ENCODE data around the gene SLC6A12.

The SLC6A12 gene

DNA sequence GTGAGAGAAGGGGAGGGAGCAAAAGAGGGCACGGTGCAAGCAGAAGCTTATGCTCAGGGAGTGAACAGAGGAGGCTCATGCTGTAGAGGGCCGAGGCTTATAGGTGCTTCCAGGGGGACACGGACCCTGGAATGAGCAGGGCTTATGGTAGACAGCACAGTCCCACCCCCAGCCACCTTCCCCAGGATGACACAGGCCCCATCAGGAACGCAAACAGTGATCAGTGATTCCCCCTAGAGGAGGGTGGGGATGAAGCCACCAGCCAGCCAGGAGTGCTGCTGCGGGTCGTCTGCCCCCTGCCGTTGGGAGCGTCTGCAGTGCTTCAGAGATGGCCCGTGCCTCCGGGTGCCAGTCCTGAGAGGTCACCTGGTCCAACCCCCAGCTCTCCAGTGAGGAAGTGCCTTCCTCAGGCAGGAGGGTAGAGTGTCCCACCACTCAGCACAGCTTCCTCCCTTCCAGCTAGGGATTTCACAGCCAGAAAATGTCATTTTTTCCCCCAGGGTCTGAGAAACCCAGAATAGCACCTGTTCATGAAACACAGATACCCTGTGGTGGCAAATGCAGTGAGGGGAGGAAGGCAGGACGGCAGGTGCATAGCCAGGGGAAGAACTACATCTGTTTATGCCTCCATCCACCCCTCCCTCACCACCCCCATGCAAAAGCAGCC is 60.7 kb downstream of the SLC6A12 start:
- no peak overlapping the region for H3K4me3 ChIP-seq (ENCODE audit: low read depth, low read length)
- no peak for DNase-seq (ENCODE audit: low read depth)

DNA sequence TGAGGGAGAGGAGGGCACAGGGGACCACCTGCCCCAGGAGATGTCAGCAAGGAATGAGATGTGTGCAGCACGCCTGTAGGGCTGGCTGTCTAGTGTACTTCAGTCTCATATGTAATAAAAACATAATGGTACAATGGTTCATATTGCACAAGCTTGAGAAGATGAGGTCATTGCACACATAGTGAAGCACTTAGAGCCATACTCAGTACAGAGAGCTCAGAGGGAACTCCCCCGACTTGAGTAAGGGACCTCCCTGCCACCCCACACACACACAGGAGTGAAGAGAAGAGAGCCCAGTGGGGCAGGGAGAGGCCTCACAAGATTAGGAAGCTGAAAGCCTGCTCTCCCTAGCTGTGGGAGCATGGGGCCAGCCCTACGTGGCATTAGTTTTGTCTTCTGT is 61.5 kb downstream of the SLC6A12 start:
- DNase-seq (ENCODE audit: low read depth): no peak
- H3K4me3 ChIP-seq (ENCODE audit: low read depth, low read length): no peak overlapping the region

DNA sequence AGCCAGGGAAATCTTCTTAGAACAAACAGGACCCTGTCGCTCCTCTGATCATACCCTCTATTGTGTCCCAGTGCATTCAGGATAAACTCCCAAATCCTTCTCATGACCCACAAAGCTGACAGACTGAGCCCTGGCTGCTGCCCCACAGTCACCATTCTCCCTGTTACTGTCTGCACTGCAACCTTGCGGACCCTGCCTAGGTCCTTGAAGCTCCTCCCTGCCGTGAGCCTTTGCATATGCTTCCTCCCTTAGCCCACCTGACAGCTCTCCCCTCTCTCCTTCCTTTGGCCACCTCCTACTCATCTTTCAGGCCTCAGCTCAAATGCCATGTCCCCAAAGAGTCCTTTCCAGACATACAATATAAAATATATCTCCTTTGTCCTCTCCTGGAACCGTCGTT is 62.4 kb downstream of the SLC6A12 start:
- no peak overlapping the region for H3K4me3 ChIP-seq (ENCODE audit: low read depth, low read length)
- DNase-seq (ENCODE audit: low read depth): no peak

DNA sequence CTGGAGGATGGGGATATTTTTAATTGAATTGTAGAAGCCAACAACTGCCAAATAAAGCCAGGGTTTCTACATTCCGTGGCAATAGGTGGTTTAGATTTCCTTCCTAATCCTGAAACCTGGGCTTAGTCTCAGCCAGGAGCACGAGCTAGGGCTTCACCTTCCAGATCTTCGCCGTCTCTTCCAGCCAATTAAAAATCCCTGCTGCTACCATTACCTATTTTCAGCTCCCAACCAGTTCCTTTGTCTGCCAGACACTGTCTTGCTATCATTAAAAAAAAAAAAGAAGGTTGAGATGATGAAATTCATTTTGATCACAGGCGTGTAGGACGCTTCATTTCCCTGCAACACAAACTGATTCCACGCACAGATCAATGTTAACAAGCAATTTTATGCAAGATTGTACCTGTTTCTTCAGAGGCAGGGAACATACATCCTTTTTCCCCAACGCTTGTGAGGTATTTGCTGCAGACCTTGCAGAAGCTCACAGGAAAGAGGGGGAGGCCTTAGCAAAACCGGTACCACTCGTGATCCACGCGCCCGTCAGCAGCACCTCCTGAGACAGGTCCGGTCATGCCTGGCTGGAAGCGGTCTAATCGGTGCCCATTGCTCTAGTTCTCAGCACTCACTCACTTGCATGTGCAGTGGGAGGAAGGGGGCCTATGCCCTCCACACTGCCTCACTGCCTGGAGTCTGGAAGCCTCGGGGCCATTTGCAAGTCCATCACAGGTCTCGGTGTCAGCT is 65.1 kb downstream of the SLC6A12 start:
- H3K4me3 ChIP-seq (ENCODE audit: low read depth, low read length): no peak overlapping the region
- no peak for DNase-seq (ENCODE audit: low read depth)

DNA sequence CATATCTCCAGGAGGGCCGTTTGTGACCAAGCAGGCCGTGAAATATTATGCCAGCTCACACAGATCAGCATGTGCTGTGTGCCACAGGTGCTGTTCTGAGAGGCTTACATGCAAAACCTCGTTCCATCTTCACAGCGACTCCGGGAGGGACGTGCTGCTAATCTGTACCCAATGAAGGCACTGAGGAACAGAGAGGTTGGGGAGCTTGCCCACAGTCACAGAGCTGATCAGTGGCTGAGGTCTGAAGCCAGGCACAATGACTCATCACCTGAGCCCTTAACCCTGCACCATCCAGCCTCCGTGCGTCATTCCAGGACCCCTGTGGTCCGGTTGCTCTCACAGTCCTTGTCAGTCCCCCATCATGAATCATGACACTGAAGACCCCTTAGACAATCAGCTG is 66.7 kb downstream of the SLC6A12 start:
- no peak for DNase-seq (ENCODE audit: low read depth)
- H3K4me3 ChIP-seq (ENCODE audit: low read depth, low read length): no peak overlapping the region

DNA sequence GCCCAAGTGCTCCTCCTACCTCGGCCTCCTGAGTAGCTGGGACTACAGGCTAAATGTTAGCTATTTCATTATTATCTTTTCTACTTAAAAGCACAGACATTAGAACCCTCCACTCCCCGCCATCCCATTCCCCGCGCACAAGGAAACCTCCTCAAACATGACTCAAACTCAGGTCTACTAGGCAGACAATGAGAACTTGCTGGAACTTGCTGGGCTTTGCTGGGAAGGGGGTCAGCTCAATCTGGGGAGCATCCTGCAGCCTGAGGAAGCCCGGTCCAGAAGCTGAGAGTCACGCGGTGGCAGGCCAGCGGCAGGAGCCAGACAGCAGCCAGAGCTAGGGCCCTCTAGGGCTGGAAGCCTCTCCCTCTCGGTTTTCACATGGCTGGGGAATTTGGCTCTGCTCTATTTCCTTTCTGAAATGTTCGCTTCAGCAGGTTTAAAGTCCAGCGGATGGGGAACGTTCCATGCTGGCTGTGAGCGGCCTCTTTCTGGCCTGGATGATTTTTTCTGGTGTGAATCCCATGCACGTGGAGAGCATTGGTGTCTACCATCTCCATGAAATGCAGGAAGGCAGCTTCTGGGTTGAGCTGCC is 68.5 kb downstream of the SLC6A12 start:
- DNase-seq (ENCODE audit: low read depth): no peak
- no peak overlapping the region for H3K4me3 ChIP-seq (ENCODE audit: low read depth, low read length)

DNA sequence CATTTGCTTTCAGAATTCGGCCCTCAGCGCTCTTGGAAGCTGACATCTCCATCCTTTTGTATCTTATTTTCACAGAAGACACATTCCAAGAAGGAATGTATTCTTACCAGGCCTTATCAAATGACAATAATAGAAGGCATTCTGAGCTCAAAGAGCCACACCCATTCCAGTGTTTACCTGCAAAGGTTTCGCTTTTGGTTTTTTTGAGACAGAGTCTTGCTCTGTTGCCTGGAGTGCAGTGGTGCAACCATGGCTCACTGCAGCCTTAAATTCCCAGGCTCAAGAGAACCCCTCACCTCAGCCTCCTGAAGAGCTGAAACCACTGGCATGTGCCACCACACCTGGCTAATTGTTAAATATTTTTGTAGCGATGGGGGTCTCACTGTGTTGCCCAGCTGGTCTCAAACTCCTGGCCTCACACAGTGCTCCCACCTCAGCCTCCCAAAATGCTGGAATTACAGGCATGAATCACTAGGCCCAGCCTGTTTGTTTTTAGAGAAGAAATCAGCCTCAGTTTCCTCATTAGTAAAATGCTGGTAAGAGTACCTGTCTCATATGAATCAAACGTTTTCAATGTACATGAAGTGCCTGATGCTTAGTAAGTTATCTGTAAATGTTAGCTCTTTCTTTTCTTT is 69.2 kb downstream of the SLC6A12 start:
- H3K4me3 ChIP-seq (ENCODE audit: low read depth, low read length): no peak overlapping the region
- DNase-seq (ENCODE audit: low read depth): no peak

DNA sequence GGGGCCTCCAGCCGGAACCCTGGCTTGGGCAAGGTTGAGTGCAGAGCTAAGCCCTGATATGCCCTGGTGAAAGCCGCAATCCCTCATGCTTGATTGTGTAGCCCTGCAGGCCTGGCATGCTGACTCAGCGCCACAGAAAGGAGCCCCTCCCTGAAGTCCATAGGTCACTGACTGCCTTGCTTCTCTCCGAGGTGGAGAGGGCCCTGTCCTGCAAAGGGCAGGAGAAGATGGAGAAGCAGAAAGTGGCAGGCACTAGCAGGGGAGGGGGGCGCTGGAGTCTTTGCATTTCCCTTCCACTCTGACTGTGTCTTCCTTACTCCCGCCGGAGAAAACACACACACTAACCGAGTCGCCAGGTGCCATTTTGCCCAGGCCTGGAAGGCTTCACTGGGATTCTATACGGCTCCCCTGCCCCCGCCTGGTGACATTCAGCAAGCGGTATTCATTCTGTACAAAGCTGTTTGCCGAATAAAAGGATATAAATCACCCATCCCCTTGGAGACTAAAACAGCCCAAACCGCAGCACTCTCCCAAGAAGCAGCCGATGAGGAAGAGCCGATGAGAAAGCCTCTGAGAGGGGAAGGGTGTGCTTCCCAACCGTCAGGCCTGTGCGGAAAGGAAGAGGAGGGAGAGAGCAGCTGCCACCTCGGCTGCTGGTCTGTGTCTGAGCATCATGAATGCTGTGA is 69.8 kb downstream of the SLC6A12 start:
- H3K4me3 ChIP-seq (ENCODE audit: low read depth, low read length): no peak overlapping the region
- no peak for DNase-seq (ENCODE audit: low read depth)

DNA sequence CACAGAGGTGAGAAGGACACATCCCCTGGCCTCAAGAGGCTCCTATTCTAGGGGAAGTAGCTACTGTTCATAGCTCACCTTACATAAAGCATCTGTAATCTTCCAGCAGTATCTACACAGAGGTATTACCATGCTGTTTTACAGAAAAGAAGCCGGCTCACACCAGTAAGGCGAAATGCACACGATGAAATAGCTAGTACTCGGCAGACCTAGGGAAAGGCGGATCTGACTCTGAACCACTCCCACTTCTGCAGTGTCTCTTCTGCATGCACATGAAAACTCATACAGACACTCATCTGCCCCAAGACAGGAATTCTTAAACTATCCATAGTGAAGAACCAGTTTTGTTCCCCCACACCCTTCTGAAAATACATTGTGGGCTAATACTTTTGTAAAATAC is 73.8 kb downstream of the SLC6A12 start:
- no peak for DNase-seq (ENCODE audit: low read depth)
- no peak overlapping the region for H3K4me3 ChIP-seq (ENCODE audit: low read depth, low read length)

Measured in skeletal muscle cell (primary cell).